Measurements from ENCODE around the gene PPA2. TPM values are rescaled to one million over a fixed set of nuclear protein-coding genes. Genes with fewer than 3 reads are reported as not detected.

The PPA2 gene
- polyA plus RNA-seq, 3 donors = 32.7 to 66.4 (median 53.0) TPM

DNA sequence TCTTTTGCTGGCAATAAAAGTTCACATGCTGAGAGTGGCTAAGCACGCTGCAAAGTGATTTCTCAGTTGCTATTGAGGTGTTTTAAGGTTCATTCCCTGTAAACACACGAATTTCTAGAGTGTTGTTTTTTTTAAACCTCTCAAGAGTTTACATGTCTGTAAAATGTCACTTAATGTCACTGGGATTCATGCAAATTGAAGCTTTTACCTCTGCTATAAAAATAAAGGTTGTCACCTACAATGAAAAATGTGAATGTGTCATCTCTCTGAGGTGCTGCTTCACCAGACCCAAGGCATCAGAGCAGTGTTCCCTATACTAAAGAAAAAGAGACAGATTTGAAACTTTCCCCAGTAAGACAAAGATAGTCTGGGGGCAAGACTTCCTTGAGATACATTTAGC, 127.0 kb downstream of the PPA2 start:
- H3K27ac ChIP-seq (ENCODE audit: low read depth, low read length) = no peak overlapping the region
- 82 to 99% (median 92%) methylated on average over 2 of the region's 2 CpGs for WGBS, 3 donors

DNA sequence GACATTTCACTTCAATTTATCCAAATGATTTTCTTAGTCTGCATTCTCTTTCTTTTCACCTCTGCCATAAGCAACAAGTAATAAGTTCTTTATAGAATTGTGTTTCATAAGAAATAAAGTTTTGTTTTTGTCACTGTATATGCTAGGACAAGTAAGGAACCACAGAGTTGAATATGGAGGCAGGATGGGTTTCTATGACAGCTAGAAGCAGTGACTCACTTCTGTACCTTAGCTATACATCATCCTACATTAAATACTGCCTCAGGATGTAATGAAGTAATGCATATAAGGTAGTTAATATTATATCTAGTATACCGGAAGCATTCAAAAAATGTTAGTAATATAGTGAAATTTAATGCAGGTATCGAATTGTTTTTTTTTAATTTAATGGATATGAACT, 128.0 kb downstream of the PPA2 start:
- WGBS, 3 donors = 96 to 100% (median 100%) methylated on average over 2 of the region's 2 CpGs
- no peak overlapping the region for H3K27ac ChIP-seq (ENCODE audit: low read depth, low read length)

DNA sequence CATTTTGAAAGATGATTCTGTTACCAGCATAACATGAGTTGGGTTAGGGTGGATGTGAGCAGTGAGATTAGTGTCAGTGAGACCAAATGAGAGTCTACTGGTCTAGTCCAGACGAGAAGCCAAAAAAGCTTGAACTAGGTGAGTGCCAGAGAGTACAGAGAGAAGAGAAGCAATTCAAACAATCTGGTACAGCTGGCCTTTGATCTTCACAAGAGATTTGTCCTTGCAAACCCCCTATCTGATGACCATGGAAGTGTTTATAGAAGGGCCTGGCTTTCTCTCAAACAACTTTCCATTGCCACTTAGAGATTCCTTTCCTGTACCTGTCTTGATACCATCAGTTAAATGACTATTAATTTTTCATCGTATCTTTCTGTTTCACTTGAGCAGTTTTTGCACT, 128.5 kb downstream of the PPA2 start:
- WGBS, 3 donors = 50 to 82% (median 78%) methylated on average over 2 of the region's 2 CpGs
- no peak overlapping the region for H3K27ac ChIP-seq (ENCODE audit: low read depth, low read length)

DNA sequence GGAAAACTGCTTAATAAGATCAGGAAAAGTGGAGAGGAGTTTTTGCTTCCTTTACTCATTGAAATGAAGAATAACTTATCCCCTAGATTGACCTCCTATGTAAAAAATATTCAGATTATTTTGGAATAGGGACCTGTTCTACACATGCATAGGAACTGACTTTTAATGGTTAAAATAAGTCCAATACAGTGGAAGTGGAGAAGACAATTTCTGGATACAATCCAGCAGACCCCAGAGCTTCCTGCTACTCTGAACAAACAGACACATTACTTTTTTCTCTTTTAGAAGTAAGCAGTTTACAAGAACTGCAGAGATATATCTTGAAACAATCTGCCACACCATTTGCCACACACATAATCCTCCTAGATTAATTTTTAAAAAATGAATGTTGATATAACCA, 129.7 kb downstream of the PPA2 start:
- no peak overlapping the region for H3K27ac ChIP-seq (ENCODE audit: low read depth, low read length)

DNA sequence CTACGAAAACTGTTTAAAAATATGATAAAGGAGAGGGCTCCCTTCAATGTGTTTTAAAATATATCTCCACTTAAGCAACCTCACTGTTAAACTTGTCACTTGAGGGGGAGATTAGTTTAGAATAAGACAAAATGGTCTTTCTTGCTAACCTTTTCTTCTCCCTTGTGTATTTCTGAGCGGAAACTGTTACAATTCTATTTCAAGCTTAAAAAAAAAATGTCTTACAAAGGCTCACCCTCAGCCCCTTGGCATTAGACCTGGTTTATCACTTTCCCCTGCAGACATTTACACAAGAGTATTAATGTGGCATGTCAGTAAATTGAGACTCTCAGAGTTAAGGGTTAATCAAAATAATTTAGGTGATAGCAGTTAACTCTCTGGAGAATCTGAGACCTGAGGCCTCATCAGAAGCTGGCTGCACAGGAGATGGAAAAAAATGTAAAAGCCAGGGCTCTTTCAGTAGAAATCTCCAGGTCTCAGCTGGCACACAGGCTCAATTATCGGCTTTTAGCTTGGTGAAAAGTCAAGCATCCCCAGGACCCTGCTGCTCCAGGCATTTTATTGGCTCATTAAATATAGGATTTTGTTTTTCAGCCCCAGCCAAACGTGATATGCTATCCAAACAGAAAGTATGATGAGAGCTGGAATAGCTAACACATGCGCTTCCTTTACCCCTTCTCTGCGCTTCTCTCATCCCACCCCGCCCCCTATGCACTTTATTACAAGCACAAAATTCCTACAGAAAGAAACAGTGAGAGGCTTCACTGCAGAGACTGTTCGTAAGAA, 130.5 kb downstream of the PPA2 start:
- 55 to 66% (median 62%) methylated on average over 8 of the region's 8 CpGs for WGBS, 3 donors
- no peak overlapping the region for H3K27ac ChIP-seq (ENCODE audit: low read depth, low read length)

DNA sequence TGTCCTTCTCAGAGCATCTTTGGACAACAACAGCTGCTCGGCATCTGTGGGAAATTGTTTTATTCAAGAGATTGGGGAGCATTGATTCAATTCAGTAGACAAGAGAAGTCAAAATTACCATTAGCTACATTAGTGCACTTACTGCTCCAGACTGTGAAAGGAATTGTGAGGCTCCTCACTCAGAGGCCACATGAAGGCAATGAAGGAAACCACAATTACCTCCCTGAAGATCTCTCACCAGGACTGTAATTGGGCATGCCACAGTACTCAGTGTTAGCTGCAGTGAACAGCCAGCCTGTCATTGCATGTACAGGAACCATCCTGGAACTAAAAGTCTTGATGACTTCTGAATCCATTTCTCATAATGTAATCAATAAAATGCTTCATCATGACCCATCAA, 144.8 kb downstream of the PPA2 start:
- 90 to 97% (median 92%) methylated on average over 1 of the region's 1 CpG for WGBS, 3 donors
- H3K27ac ChIP-seq (ENCODE audit: low read depth, low read length) = no peak overlapping the region

DNA sequence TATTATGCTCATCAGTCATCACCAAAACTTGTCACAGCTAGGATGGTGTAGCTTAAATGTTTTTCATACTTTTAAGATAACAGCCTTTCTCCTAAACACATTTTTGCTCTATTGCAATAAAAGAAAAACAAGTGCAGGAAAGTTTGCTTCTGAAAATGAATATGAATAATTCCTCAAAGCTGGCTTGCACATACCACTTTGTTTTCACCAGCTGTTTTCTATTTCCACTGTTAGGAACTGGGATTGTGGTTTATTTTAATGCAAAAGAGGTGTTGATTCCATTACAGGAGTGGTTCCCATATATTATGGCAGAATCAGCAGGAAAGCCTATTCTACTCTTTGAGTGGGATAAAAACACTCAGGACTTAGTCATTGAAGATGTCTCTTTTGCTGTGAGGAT, 145.9 kb downstream of the PPA2 start:
- no peak overlapping the region for H3K27ac ChIP-seq (ENCODE audit: low read depth, low read length)

DNA sequence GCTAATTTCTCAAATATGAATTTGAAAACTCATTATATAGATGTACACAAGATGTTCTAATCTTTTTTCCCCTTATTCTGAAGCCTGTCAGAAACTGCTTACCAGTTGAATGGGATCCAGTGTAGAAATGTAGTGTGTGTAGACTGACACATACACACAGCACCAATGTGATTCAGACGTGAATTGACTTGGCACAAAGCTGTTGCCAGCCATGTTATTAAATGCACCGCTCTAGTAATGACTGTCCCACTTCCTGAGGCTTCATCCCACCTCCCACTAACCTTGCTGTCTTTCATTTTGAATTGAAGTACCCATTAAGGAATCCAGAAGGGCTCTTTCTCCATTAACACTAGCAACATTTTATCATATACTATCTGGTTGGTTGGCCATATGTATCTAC, 146.6 kb downstream of the PPA2 start:
- H3K27ac ChIP-seq (ENCODE audit: low read depth, low read length) = no peak overlapping the region
- WGBS, 3 donors = 81 to 88% (median 81%) methylated on average over 2 of the region's 2 CpGs

Other genes with a start within 250 kb of the PPA2 start
- gene ARHGEF38, start 78.6 kb upstream of the PPA2 start, polyA plus RNA-seq = 1 to 10 TPM in 1 of 3 donors, under 1 TPM in 1, not detected in 1; 0.06 to 2.7 TPM
- gene INTS12, start 234.6 kb upstream of the PPA2 start, polyA plus RNA-seq = 10 to 100 TPM in 2 of 3 donors, 1 to 10 TPM in 1; 7.9 to 17.1 (median 13.5) TPM
- gene GSTCD, start 234.7 kb upstream of the PPA2 start, polyA plus RNA-seq = 1 to 10 TPM in 2 of 3 donors, under 1 TPM in 1; 0.95 to 2.9 (median 2.2) TPM

Measured in adipose tissue (tissue), 3 donors.